K562 (cell line): ENCODE data around the gene SLC8A2. TPM values are rescaled to one million over a fixed set of nuclear protein-coding genes. Genes with fewer than 3 reads are reported as not detected.
A peak's percentile ranks its signal among the peaks of the same experiment; 100 is the strongest.

Experiments
- ATAC-seq: fragments of 200-7000 bp; cut with Tn5 transposase; 3 replicates; pipeline ENCODE4 v1.9.1; 2020; ENCODE audit warnings: moderate library complexity
- BruUV-seq: library from RNA; stranded (reverse); fragments of 400-500 nt; replicated peaks from 2 replicates; lab custom pipeline; 2021; lab: Mats Ljungman, UMichigan
- CTCF ChIA-PET: fragments of 300-600 bp; formaldehyde crosslinking; extraction: SDS; loops from one replicate; lab custom pipeline; 2021; ENCODE audit warnings: low intra/inter-chr PET ratio; lab: Yijun Ruan, JAX
- POLR2A ChIA-PET: fragments of 300-600, 350-650 bp; sonication (Branson Sonifier 250); formaldehyde crosslinking; extraction: SDS; loops from one replicate; lab custom pipeline; 2021; ENCODE audit warnings: antibody characterized with exemption, inconsistent platforms; lab: Yijun Ruan, JAX
- DNase-seq, 4 experiments: peaks; one replicate each; pipeline versions ENCODE4 v3.0.0 to v3.0.0-alpha.2; 2011 to 2018; ENCODE audit warnings: low spot score in 3 of 4, mixed read lengths in 3 of 4; ENCODE audit errors: extremely low read depth in 1 of 4
- FAIRE-seq: peaks from 2 replicates; lab custom pipeline; 2011; peaks lifted over from hg19 to GRCh38; lab: Jason Lieb, UNC
- H2AFZ ChIP-seq: 2 replicates; pipeline ENCODE4 v1.6.0; 2011; ENCODE audit warnings: low read depth, low read length, control low read depth, inconsistent platforms
- H3K27ac ChIP-seq: fragments of 200-600 bp; 3 replicates; pipeline ENCODE4 v1.8.0; 2011; ENCODE audit warnings: low read depth, mild to moderate bottlenecking, control low read depth, inconsistent platforms, low read length, moderate library complexity, mixed read lengths; ENCODE audit errors: extremely low read depth
- H3K27me3 ChIP-seq, 2 experiments: fragments of 300-600 bp in 1 of 2; 2 replicates in 1 of 2; 3 replicates in 1 of 2; pipeline versions ENCODE4 v1.6.0 to v1.8.0; 2011; ENCODE audit warnings: inconsistent platforms in 2 of 2, low read length in 2 of 2, mild to moderate bottlenecking in 1 of 2, mixed read lengths in 1 of 2, moderate library complexity in 1 of 2; ENCODE audit not compliant: control insufficient read depth in 2 of 2, insufficient read depth in 2 of 2
- H3K36me3 ChIP-seq: fragments of 300-600 bp; 3 replicates; pipeline ENCODE4 v1.8.0; 2011; ENCODE audit warnings: mild to moderate bottlenecking, low read length, inconsistent platforms; ENCODE audit not compliant: control insufficient read depth, insufficient read depth
- H3K4me1 ChIP-seq, 2 experiments: fragments of 200-600 bp in 1 of 2; replicated peaks in 1 of 2; 2 replicates in 1 of 2; 3 replicates in 1 of 2; pipeline versions ENCODE4 v1.5.1 to v1.8.0; 2011; ENCODE audit warnings: inconsistent platforms in 2 of 2, low read length in 2 of 2, mild to moderate bottlenecking in 1 of 2, mixed read lengths in 1 of 2, moderate library complexity in 1 of 2; ENCODE audit not compliant: control insufficient read depth in 2 of 2, insufficient read depth in 2 of 2
- H3K4me2 ChIP-seq: 2 replicates; pipeline ENCODE4 v1.6.1; 2011; ENCODE audit warnings: low read length, control low read depth, inconsistent platforms, mixed read lengths; ENCODE audit not compliant: insufficient read depth
- H3K4me3 ChIP-seq: fragments of 200-600 bp; sonication (generic), shearing (Covaris generic); 2 replicates; pipeline ENCODE4 v1.5.1; 2016; ENCODE audit warnings: control low read depth, inconsistent platforms
- H3K79me2 ChIP-seq: fragments of 200-600 bp; 3 replicates; pipeline ENCODE4 v1.8.0; 2011; ENCODE audit warnings: low read length, inconsistent platforms; ENCODE audit not compliant: control insufficient read depth, insufficient read depth
- H3K9ac ChIP-seq, 2 experiments: 2 replicates each; pipeline versions ENCODE4 v1.6.0 to v1.6.1; 2011; ENCODE audit warnings: low read depth in 2 of 2, low read length in 2 of 2, control low read depth in 1 of 2, inconsistent platforms in 1 of 2, mild to moderate bottlenecking in 1 of 2, mixed read lengths in 1 of 2; ENCODE audit not compliant: insufficient read depth in 1 of 2
- H3K9me1 ChIP-seq: one replicate; pipeline ENCODE4 v1.6.0; 2011; ENCODE audit warnings: inconsistent platforms, mild to moderate bottlenecking, low read length, moderate library complexity; ENCODE audit not compliant: control insufficient read depth, insufficient read depth
- H3K9me3 ChIP-seq: replicated peaks from 2 replicates; pipeline ENCODE4 v1.5.1; 2011; ENCODE audit warnings: low read depth, low read length, inconsistent platforms; ENCODE audit not compliant: control insufficient read depth, insufficient read depth
- H4K20me1 ChIP-seq: replicated peaks from 2 replicates; pipeline ENCODE4 v1.6.1; 2011; ENCODE audit warnings: low read length, inconsistent platforms, mixed read lengths; ENCODE audit not compliant: control insufficient read depth, insufficient read depth
- ADNP ChIP-seq: fragments of 200-800 bp; sonication (Bioruptor generic); IDR thresholded peaks from 2 replicates; pipeline ENCODE4 v1.6.1; 2016; ENCODE audit warnings: missing genetic modification characterization, missing compliant biosample characterization
- ARHGAP35 ChIP-seq: fragments of 450-650 bp; IDR thresholded peaks from 2 replicates; pipeline ENCODE4 v1.6.1; 2018; ENCODE audit not compliant: partially characterized antibody
- BCOR ChIP-seq: fragments of 450-650 bp; IDR thresholded peaks from 2 replicates; pipeline ENCODE4 v1.6.1; 2016
- FIP1L1 ChIP-seq: fragments of 200-400 bp; formaldehyde crosslinking; IDR thresholded peaks from 2 replicates; pipeline ENCODE4 v1.6.1; 2018; ENCODE audit warnings: mild to moderate bottlenecking, low read depth, low read length; ENCODE audit not compliant: poor library complexity, severe bottlenecking
- KDM1A ChIP-seq, 2 experiments: fragments of 450-650 bp; IDR thresholded peaks; 2 replicates each; pipeline ENCODE4 v1.6.1; 2016; ENCODE audit warnings: mild to moderate bottlenecking in 2 of 2
- RBM25 ChIP-seq: fragments of 200-400 bp; formaldehyde crosslinking; IDR thresholded peaks from 2 replicates; pipeline ENCODE4 v1.6.1; 2018; ENCODE audit warnings: low read length, low read depth, moderate library complexity; ENCODE audit not compliant: severe bottlenecking
- SRSF9 ChIP-seq: fragments of 200-400 bp; formaldehyde crosslinking; IDR thresholded peaks from 2 replicates; pipeline ENCODE4 v1.6.1; 2017; ENCODE audit warnings: low read depth, low read length, borderline replicate concordance
- WGBS: fragments of 100-300 bp; shearing (Covaris generic); methylation state at CpG from one replicate; pipeline ENCODE4 v1.1.6; 2016; ENCODE audit warnings: low coverage, mixed read lengths; ENCODE audit not compliant: insufficient coverage; ENCODE audit errors: missing lambda C conversion rate; 5-methylcytosine and 5-hydroxymethylcytosine counted together
- in situ Hi-C: fragments of 300-500 bp; cut with MboI; formaldehyde crosslinking; loops from 4 replicates; pipeline ENCODE4 v1.15.0; 2018; ENCODE audit warnings: inconsistent platforms, mixed read lengths
- intact Hi-C: fragments of 100-400 bp; cut with micrococcal nuclease; formaldehyde crosslinking; loops from 2 replicates; pipeline ENCODE4 v1.14.2; 2022
- polyA plus RNA-seq, 8 experiments: library from polyadenylated mRNA; depleted of rRNA in 4 of 8; stranded (reverse) in 5 of 8; unstranded in 3 of 8; fragments of >200 nt; fragmentation: Nextera tagmentation in 2 of 8; fragmentation: Illumina TruSeq in 1 of 8; extraction: Ambion mirVana in 2 of 8; extraction: Trizol in 1 of 8; gene quantifications; 2 replicates each; pipeline versions ENCODE4 v1.2.1 to v1.2.3, GENCODE V29; 2011 to 2014; ENCODE audit warnings: inconsistent platforms in 1 of 8, missing spikeins in 1 of 8
- total RNA-seq, 7 experiments: library from RNA; depleted of rRNA in 6 of 7; stranded (reverse); fragments of >200 nt in 6 of 7; fragmentation: Illumina TruSeq in 2 of 7; extraction: Trizol in 2 of 7; gene quantifications; 2 replicates each; pipeline versions ENCODE4 v1.2.1 to v1.2.3, GENCODE V29; 2011 to 2021; ENCODE audit warnings: low replicate concordance in 1 of 7
- TF ChIP-seq, protein P1 (sequence below): IDR thresholded peaks from 3 replicates; pipeline ENCODE4 v1.6.1; 2011; ENCODE audit warnings: borderline replicate concordance, mild to moderate bottlenecking; ENCODE audit not compliant: insufficient read length, insufficient read depth
- TF ChIP-seq, protein P2 (sequence below), 2 experiments: fragments of 200-800 bp in 1 of 2; sonication (Bioruptor generic) in 1 of 2; sonication (generic) in 1 of 2; formaldehyde crosslinking in 1 of 2; IDR thresholded peaks in 1 of 2; conservative IDR thresholded peaks in 1 of 2; 2 replicates each; pipeline versions ENCODE4 v1.5.0 to v1.6.1; 2016 to 2020; ENCODE audit warnings: missing compliant biosample characterization in 1 of 2, missing genetic modification characterization in 1 of 2, missing genetic modification reagents in 1 of 2

Gene SLC8A2
- total and polyA plus RNA-seq, 9 of the 15 experiments (the other 6 are each of a cell fraction or from before 2014, with no cell fraction given) = 0.07 to 0.66 (median 0.24) TPM; not detected in 3

DNA sequence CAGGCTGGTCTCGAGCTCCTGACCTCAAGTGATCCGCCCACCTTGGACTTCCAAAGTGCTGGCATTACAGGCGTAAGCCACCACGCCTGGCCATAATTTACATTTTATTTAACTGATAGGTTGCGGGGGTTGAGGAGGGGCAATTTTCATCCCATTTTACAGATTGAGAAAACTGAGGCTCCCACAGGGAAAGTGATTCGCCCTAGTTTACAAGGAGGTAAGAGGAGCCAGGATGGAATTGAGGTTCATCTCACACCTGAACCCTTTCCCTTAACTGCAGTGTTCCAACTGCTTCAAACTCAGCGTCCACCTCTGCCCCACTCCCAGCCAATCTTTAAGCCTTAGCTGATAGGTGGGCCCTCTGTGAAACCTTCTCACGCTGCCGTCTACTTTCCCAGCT is 47.2 kb upstream of the SLC8A2 start:
- ATAC-seq = no peak
- H3K36me3 ChIP-seq = no peaks in the 10 kb centered on the region
- CTCF ChIA-PET = no interaction called here
- H3K9me1 ChIP-seq = no peaks in the 10 kb centered on the region
- no peak overlapping the region for H3K27ac ChIP-seq
- no TSS peak for BruUV-seq
- no peak overlapping the region for H3K9ac ChIP-seq
- peaks cover 9 to 28% of the 10 kb centered on the region in 2 experiments; a peak in 3 of 5 replicates for H3K4me1 ChIP-seq
- intact Hi-C loops = loop anchor here (5.0 kb wide), 4 partner anchors 37 to 178 kb away; partner anchors contain the start of gene KPTN
- peaks cover 0 to 7% of the 10 kb centered on the region in 2 experiments; a peak in 1 of 5 replicates for H3K27me3 ChIP-seq
- H3K9me3 ChIP-seq = no peaks in the 10 kb centered on the region
- H3K79me2 ChIP-seq = peaks cover 10% of the 10 kb centered on the region
- FAIRE-seq = no peak
- no peak overlapping the region for H2AFZ ChIP-seq
- TF ChIP-seq RBM25 (peak; percentile 82), KDM1A (IDR thresholded peaks at IDR 0.05) (peak in 1 of 2 experiments; percentile 57; a peak in 2 of 4 replicates), SRSF9 (no peak), BCOR (peak; percentile 71; the same call in 1 of the 2 replicates), ADNP (tag) (peak; percentile 81)
- TF ChIP-seq, all 486 proteins: peak for 4
- Histone ChIP-seq H3K4me3 (no peak overlapping the region), H4K20me1 (no peaks in the 10 kb centered on the region), H3K4me2 (no peak overlapping the region)
- in situ Hi-C loops = no loop called here
- no peak for DNase-seq
- 58% methylated on average over 9 of the region's 9 CpGs for WGBS
- POLR2A ChIA-PET = interaction anchor here (0.7 kb wide), 1 partner anchor 58 kb away, joined by 3 read pairs; no protein-coding TSS in a partner anchor

DNA sequence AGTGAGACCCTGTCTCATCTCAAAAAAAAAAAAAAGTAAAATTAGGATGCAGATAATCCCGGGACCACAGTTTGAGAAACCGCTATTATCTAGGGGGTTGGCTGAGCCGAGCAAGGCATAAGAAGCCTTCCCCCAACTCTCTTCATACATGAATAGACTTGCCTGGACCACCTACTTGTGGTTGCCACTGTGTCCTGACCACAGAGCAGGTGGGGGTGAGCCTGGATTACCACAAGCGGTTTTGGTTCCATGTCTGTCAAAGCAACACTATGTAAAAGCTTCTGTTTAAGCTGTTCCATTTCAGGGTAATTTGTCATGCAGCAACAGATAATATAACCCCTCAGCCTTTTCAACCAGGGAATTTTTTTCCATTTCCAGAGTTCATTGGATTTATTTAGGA is 46.4 kb upstream of the SLC8A2 start:
- no peak overlapping the region for H3K9ac ChIP-seq
- peaks cover 14 to 35% of the 10 kb centered on the region in 2 experiments for H3K4me1 ChIP-seq
- ChIA-PET POLR2A (no interaction called here), CTCF (no interaction called here)
- intact Hi-C loops = loop anchor here (5.0 kb wide), 4 partner anchors 36 to 179 kb away; partner anchors contain the start of gene KPTN
- BruUV-seq = no TSS peak
- no peak overlapping the region for H2AFZ ChIP-seq
- peaks cover 17% of the 10 kb centered on the region for H3K79me2 ChIP-seq
- peaks cover 0 to 7% of the 10 kb centered on the region in 2 experiments; a peak in 1 of 5 replicates for H3K27me3 ChIP-seq
- H3K9me1 ChIP-seq = no peaks in the 10 kb centered on the region
- no peak for FAIRE-seq
- 13% methylated on average over 4 of the region's 4 CpGs for WGBS
- no peaks in the 10 kb centered on the region for H3K9me3 ChIP-seq
- ATAC-seq = no peak
- H3K36me3 ChIP-seq = peaks cover 4% of the 10 kb centered on the region; the same call in 1 of the 3 replicates
- H3K27ac ChIP-seq = no peak overlapping the region
- H3K4me3 ChIP-seq = no peak overlapping the region
- H4K20me1 ChIP-seq = no peaks in the 10 kb centered on the region
- H3K4me2 ChIP-seq = no peak overlapping the region
- in situ Hi-C loops = no loop called here
- no peak for DNase-seq
- TF ChIP-seq ARHGAP35 (no peak), FIP1L1 (no peak)
- TF ChIP-seq, protein P1, sequence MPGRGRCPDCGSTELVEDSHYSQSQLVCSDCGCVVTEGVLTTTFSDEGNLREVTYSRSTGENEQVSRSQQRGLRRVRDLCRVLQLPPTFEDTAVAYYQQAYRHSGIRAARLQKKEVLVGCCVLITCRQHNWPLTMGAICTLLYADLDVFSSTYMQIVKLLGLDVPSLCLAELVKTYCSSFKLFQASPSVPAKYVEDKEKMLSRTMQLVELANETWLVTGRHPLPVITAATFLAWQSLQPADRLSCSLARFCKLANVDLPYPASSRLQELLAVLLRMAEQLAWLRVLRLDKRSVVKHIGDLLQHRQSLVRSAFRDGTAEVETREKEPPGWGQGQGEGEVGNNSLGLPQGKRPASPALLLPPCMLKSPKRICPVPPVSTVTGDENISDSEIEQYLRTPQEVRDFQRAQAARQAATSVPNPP = no peak
- TF ChIP-seq, protein P2, sequence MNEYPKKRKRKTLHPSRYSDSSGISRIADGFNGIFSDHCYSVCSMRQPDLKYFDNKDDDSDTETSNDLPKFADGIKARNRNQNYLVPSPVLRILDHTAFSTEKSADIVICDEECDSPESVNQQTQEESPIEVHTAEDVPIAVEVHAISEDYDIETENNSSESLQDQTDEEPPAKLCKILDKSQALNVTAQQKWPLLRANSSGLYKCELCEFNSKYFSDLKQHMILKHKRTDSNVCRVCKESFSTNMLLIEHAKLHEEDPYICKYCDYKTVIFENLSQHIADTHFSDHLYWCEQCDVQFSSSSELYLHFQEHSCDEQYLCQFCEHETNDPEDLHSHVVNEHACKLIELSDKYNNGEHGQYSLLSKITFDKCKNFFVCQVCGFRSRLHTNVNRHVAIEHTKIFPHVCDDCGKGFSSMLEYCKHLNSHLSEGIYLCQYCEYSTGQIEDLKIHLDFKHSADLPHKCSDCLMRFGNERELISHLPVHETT (CRISPR knock-in tag; conservative IDR thresholded peaks at IDR 0.05 in 1 of 2, IDR thresholded peaks at IDR 0.05 in 1 of 2) = no peak
